Tibial nerve (tissue), 4 donors: ENCODE results near the gene GABRG2. TPM values are rescaled to one million over a fixed set of nuclear protein-coding genes. Genes with fewer than 3 reads are reported as not detected.

ENCODE experiments used
- DNase-seq, 2 donors: peaks; one replicate each; pipeline ENCODE4 v3.0.0-alpha.2; 2019; ENCODE audit warnings: low spot score in 2 of 2
- H3K27ac ChIP-seq, 4 donors: fragments of 200-600 bp; sonication (generic) in 3 of 4; one replicate each; pipeline ENCODE4 v1.5.1; 2017 to 2019; ENCODE audit warnings: mild to moderate bottlenecking in 1 of 4
- H3K27me3 ChIP-seq, 2 donors: fragments of 200-600 bp; sonication (generic) in 1 of 2; one replicate each; pipeline versions ENCODE4 v1.5.1 to v1.6.0; 2017 to 2019
- H3K36me3 ChIP-seq, 3 donors: fragments of 200-600 bp; sonication (generic); one replicate each; pipeline ENCODE4 v1.5.1; 2018 to 2019
- H3K4me1 ChIP-seq, 4 donors: fragments of 200-600 bp; sonication (generic) in 3 of 4; one replicate each; pipeline ENCODE4 v1.5.1; 2017 to 2019
- H3K4me3 ChIP-seq, 4 donors: fragments of 200-600 bp; sonication (generic) in 3 of 4; one replicate each; pipeline ENCODE4 v1.5.1; 2017 to 2019; ENCODE audit warnings: mild to moderate bottlenecking in 1 of 4, moderate library complexity in 1 of 4
- H3K9me3 ChIP-seq, 4 donors: fragments of 200-600 bp; sonication (generic) in 3 of 4; one replicate each; pipeline ENCODE4 v1.5.1; 2017 to 2019
- CTCF ChIP-seq, 5 experiments: fragments of 200-600 bp in 3 of 5; fragments of 450-650 bp in 2 of 5; sonication (generic) in 3 of 5; IDR thresholded peaks; one replicate each; pipeline ENCODE4 v1.5.1; 2016 to 2019; ENCODE audit warnings: antibody characterized with exemption in 5 of 5, mild to moderate bottlenecking in 3 of 5, moderate library complexity in 2 of 5
- EP300 ChIP-seq, 2 donors: sonication (generic); formaldehyde crosslinking; IDR thresholded peaks; one replicate each; pipeline ENCODE4 v1.6.1; 2017; ENCODE audit warnings: antibody characterized with exemption in 2 of 2, mild to moderate bottlenecking in 1 of 2
- POLR2A ChIP-seq, 2 donors: fragments of 450-650 bp; IDR thresholded peaks; one replicate each; pipeline ENCODE4 v1.6.1; 2017; ENCODE audit warnings: antibody characterized with exemption in 2 of 2, mild to moderate bottlenecking in 2 of 2, moderate library complexity in 2 of 2
- WGBS, 2 donors: methylation state at CpG; one replicate each; pipeline ENCODE4 v1.1.5; 2018; 5-methylcytosine and 5-hydroxymethylcytosine counted together
- total RNA-seq, 4 donors: library from RNA; depleted of rRNA; stranded (reverse); fragments of >200 nt; gene quantifications; one replicate each; pipeline ENCODE4 v1.1.0, GENCODE V29; 2016

Gene GABRG2
- total RNA-seq, 4 donors from 2014 or later: not detected

- H3K4me3 ChIP-seq: no peak overlapping the region
- TF ChIP-seq POLR2A (IDR thresholded peaks at IDR 0.05): no peak
- no peak for TF ChIP-seq EP300 (IDR thresholded peaks at IDR 0.05)
- no peak for TF ChIP-seq CTCF (IDR thresholded peaks at IDR 0.05)
- H3K27ac ChIP-seq: no peak overlapping the region
- no peaks in the 10 kb centered on the region for H3K27me3 ChIP-seq
- no peaks in the 10 kb centered on the region for H3K4me1 ChIP-seq
- H3K36me3 ChIP-seq: no peaks in the 10 kb centered on the region
- no peak for DNase-seq
- H3K9me3 ChIP-seq: no peaks in the 10 kb centered on the region
- WGBS, 2 donors: 73 to 82% methylated on average over 2 of the region's 2 CpGs
Observed at GRCh38 chr5:162091336-162091735, 23.8 kb downstream of the GABRG2 start.

- no peaks in the 10 kb centered on the region for H3K36me3 ChIP-seq
- H3K4me1 ChIP-seq: no peaks in the 10 kb centered on the region
- DNase-seq: no peak
- 65 to 76% methylated on average over 2 of the region's 2 CpGs for WGBS, 2 donors
- TF ChIP-seq EP300 (IDR thresholded peaks at IDR 0.05) (no peak), CTCF (IDR thresholded peaks at IDR 0.05) (no peak), POLR2A (IDR thresholded peaks at IDR 0.05) (no peak)
- H3K27ac ChIP-seq: no peak overlapping the region
- no peaks in the 10 kb centered on the region for H3K9me3 ChIP-seq
- no peak overlapping the region for H3K4me3 ChIP-seq
- no peaks in the 10 kb centered on the region for H3K27me3 ChIP-seq
Observed at GRCh38 chr5:162096448-162096847, 28.9 kb downstream of the GABRG2 start.

- Histone ChIP-seq H3K27ac (no peak overlapping the region), H3K27me3 (no peaks in the 10 kb centered on the region), H3K4me1 (no peaks in the 10 kb centered on the region), H3K9me3 (no peaks in the 10 kb centered on the region), H3K36me3 (no peaks in the 10 kb centered on the region), H3K4me3 (no peak overlapping the region)
- 91 to 98% methylated on average over 2 of the region's 2 CpGs for WGBS, 2 donors
- DNase-seq: no peak
- TF ChIP-seq EP300 (IDR thresholded peaks at IDR 0.05) (no peak), POLR2A (IDR thresholded peaks at IDR 0.05) (no peak), CTCF (IDR thresholded peaks at IDR 0.05) (no peak)
Observed at GRCh38 chr5:162107591-162107990, 40.0 kb downstream of the GABRG2 start.

- H3K4me3 ChIP-seq: no peak overlapping the region
- H3K9me3 ChIP-seq: no peaks in the 10 kb centered on the region
- H3K27me3 ChIP-seq: no peaks in the 10 kb centered on the region
- no peaks in the 10 kb centered on the region for H3K36me3 ChIP-seq
- DNase-seq: no peak
- WGBS, 2 donors: 66 to 76% methylated on average over 3 of the region's 3 CpGs
- no peak for TF ChIP-seq CTCF (IDR thresholded peaks at IDR 0.05)
- TF ChIP-seq EP300 (IDR thresholded peaks at IDR 0.05): no peak
- TF ChIP-seq POLR2A (IDR thresholded peaks at IDR 0.05): no peak
- no peak overlapping the region for H3K27ac ChIP-seq
- no peaks in the 10 kb centered on the region for H3K4me1 ChIP-seq
Observed at GRCh38 chr5:162119801-162120200, 52.2 kb downstream of the GABRG2 start.

- Histone ChIP-seq H3K9me3 (no peaks in the 10 kb centered on the region), H3K4me1 (no peaks in the 10 kb centered on the region), H3K4me3 (no peak overlapping the region), H3K36me3 (no peaks in the 10 kb centered on the region), H3K27ac (no peak overlapping the region), H3K27me3 (no peaks in the 10 kb centered on the region)
- DNase-seq: no peak
- WGBS, 2 donors: 34 to 38% methylated on average over 2 of the region's 2 CpGs
- TF ChIP-seq EP300 (IDR thresholded peaks at IDR 0.05) (no peak), CTCF (IDR thresholded peaks at IDR 0.05) (no peak), POLR2A (IDR thresholded peaks at IDR 0.05) (no peak)
Observed at GRCh38 chr5:162128117-162128516, 60.5 kb downstream of the GABRG2 start.
